H4 (cell line): Measurements from ENCODE around the gene ARHGEF2. TPM values are rescaled to one million over a fixed set of nuclear protein-coding genes. Genes with fewer than 3 reads are reported as not detected.
"Not testable (repeated sequence)": the region's sequence is repeated elsewhere in the genome, so short reads cannot be mapped to it uniquely, and the experiment has no call there.

ENCODE experiments used
- DNase-seq: peaks from one replicate; pipeline ENCODE4 v3.0.0-alpha.2; 2015; ENCODE audit warnings: low spot score
- total RNA-seq: library from RNA; depleted of rRNA; stranded (reverse); fragments of >200 nt; shearing (Covaris generic); gene quantifications from 2 replicates; pipeline ENCODE4 v1.2.3, GENCODE V29; 2014

ARHGEF2 gene
- total RNA-seq, 1 experiment from 2014 or later = 64.2 TPM

- no peak for DNase-seq
Observed at GRCh38 chr1:155990005-155990739, 11.8 kb upstream of the ARHGEF2 start.

GRCh38 chr1:155989242-155990004 lies 11.1 kb upstream of the ARHGEF2 start:
- peak; percentile 60 for DNase-seq

DNA sequence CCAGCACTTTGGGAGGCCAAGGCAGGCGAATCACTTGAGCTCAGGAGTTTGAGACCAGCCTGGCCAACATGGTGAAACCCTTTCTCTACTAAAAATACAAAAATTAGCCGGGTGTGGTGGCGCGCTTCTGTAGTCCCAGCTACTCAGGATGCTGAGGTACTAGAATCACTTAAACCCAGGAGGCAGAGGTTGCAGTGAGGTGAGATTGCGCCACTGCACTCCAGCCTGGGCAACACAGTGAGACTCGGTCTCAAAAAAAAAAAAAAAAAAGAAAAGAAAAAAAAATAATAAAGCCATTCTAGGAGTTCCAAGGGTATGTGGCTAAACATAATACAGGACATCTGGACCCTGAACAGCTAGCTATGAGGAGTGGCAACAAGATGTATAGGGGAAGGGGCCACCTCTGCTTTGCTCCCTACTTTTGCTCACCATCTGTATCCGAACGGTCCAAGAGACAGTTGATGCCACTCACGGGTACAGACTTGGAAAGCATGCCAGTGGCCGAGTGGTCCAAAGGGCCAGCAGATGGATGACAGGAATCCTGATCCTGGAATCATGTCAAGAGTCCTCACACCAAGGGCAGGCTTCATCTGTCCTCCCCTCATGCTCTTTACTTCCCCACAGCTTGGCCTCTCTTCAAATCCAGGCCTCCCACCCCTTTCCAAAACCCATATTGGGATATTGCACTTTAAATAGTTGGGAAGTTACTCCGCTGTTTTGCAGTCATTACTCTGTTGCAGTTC lies 6.7 kb upstream of the ARHGEF2 start:
- not testable (repeated sequence) for DNase-seq

- no peak for DNase-seq
Observed at GRCh38 chr1:155984341-155984740, 6.0 kb upstream of the ARHGEF2 start.

GRCh38 chr1:155983191-155984024 lies 5.1 kb upstream of the ARHGEF2 start:
- peak; percentile 96 for DNase-seq

DNA sequence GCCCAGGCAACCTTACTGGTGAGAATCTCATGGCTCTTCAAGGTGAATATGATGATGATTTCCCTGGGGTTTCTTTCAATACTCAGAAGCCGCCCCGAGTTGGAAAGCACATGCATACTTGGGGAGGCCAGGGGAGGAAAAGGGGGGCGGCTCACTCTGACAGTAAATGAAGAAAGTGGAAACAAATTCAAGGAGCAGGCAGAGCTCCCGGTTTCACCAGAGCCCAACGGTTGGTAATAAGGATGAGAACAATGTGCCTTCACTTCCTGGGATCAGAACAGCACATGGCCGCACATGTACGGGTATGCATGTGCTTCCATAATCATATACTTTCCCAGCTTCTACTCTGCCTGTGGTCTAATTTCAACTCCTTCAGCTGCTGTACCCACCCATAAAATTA lies 3.8 kb upstream of the ARHGEF2 start:
- DNase-seq = no peak

GRCh38 chr1:155981266-155982088 lies 3.1 kb upstream of the ARHGEF2 start:
- peak; percentile 49 for DNase-seq

DNA sequence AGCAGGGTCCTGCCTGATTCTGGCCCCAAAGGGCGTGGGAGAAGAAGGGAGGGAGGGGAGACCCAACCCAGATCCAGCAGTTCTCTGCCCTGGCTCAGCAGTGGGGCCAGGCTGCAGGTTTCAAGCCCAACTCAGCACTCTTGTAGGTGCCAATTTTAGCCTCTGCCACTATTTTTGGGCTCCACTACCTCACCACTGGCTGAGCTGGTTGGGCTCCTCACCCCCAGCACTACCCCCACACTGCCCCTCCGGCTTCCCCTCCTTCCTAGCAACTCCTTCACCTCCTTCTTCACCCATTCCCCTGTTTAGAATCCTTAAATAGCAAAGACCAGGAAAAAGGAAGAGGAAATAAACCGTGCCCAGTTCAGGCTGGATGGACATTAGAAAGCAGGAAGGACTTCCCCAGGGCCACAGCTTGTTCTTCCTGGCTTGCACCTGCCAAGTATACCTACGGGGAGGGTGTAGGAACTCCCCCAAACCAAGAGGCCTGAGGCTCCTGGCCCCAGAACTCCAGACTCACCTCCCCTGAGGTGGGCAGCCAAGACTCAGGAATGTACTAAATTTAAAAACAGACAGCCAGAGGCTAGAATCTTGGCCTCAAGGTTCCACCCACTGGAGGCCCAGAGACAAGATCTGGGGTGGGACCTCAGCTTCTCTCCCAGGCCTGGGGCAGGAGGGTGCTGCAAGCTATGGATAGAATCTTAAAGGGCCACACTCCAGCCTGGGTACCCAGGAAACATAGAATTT lies 1.4 kb upstream of the ARHGEF2 start:
- no peak for DNase-seq

- no peak for DNase-seq
Observed at GRCh38 chr1:155978973-155979429, 654 bp upstream of the ARHGEF2 start.

GRCh38 chr1:155977690-155978324 lies 540 bp downstream of the ARHGEF2 start:
- no peak for DNase-seq

DNA sequence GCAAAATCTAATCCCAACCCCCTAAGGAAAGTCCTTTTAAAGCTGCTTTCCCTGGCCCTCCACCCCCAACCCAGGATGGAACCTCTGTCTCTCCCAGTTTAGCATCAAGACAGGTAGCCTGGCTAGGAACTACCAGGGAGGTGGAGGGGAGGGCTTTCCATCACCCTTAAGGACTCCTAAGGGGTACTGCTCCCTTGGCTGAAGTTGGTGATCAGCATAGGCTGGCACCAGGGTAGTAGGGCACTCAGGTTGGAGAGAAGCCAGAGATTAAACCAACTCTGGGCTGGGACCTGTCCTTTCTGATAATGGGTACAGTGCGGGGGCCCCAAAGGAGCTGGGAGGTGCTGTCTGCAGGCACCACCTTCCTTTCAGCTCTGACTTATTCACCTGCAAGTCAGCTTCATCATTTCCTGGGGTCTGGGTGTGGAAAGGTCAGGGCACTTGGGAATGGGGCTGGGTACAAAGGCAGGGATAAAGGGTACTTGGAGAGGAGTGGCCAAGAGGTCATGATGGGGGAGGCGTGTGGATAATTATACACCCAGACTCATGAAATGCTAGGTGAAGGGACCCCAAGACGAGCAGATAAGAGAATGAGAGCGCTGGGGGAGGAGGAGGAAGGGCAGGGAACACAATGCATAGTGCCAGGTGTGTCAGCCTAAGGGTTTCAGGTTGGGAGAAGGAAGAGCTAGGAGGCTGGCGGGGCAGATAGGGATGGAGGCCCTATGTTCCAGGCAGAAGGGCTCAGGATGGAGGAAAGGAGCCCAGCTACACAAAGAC lies 1.2 kb downstream of the ARHGEF2 start:
- DNase-seq = no peak

DNA sequence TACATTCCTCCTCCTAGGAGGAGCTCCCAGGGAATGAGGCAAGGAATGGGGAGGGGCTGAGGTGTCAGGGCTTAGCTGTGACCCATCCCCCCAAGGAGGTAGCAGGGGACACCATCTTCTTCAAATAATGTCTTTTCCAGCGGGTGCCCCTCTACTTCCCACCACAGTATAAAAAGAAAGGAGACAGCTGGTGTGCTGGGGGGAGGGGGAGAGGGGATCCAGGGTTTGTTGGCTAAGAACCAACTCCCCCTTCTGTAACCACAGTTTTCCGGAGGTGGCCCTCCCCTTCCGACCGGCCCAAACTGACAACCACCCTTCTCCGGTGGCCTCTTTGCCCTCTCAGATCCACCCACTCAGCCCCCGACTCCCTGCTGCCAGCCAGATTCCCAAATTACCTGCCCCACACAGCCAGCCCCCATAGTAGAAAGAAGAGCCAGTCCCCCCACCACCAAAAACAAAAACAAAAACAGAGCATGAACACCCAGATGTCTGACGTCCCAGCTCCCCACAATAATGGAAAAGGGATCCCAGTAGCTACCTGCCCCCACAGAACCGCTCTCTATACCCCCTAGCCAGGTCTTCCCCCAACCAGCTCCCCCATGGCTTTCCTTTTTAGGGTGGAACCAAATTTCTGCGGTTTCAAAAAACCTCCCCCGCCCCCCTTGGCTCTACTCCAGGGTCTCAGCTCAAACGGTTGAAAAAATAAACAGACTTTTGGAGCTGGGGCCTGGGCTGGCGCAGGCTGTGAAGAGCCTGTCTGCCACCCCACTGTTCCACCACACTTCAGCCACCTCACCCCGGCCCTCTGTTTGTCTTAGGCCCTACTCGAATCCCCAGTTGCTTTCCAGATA lies 2.1 kb downstream of the ARHGEF2 start:
- DNase-seq = peak; percentile 66

DNA sequence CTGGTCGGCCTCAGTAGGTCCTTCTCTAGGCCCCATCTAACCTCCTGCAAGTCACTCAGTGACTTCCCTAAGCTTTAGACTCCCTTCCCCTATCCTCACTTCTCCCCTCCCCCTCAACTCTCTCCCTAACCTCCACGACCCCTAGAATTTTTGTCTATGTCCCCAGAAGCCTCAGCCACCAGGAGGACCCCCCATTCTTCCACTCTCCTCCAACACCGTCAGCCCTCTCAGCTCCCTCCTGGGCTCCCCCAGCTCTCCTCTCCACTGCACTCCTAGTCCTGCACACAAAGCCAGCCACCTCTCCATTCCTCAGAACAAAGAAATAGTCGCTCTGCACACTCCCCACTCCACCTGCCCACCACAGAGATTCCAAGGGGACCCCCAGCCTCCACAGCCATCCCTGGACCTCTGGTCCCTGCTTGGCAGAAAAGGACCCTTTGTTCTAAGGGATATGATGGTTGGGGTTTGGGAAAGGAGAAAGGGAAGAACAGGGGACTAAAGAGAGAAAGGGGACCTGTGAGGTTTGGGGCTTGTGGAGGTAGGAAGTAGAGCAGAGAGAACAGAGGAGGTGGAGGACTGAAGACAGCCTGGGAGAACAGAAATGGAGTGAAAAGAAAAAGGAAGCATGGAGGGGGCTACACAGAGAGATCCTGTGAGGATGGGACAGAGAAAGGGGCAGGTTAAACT lies 2.8 kb downstream of the ARHGEF2 start:
- no peak for DNase-seq

DNA sequence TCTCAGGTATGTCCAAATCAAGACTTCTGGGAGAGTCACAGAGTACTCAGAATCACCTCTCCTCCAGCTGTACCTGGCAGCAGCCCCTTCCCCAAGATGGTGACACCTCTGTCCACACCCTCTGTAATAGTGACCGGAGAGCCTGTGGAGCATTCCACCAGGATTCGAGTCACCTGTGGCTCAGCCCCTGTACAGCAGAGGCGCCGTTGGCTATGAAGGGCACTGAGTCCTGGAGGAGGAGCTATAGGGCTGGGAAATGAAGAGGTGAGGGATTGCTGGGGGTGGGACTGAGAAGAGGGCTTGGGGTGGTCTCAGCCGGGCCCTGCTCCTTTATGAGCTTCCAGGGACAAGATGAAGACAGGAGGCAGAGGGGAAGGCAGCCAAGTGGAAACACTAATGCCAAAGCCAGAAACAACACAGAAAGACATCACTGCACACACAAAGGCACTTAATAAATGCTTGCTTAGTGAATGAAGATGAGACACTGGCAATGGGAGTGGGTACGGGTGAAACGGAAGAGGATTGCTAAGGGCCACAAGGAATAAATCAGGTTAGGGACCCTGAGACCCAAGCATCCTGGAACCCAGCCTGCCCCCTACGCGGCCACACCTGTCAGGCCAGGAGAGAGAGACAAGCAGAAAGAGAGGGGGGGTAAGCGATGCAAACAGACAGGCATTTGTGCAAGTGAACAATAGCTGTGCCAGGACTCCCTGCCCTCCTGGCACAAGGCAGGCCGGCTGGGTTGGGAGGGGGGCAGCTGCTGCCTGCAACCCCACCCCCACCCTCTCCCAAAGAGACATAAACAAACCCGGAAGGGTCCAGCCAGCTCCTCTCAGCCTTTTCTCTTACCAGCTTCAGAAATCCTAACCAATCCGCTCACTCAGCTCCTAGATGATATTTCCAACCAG lies 3.9 kb downstream of the ARHGEF2 start:
- no peak for DNase-seq

DNA sequence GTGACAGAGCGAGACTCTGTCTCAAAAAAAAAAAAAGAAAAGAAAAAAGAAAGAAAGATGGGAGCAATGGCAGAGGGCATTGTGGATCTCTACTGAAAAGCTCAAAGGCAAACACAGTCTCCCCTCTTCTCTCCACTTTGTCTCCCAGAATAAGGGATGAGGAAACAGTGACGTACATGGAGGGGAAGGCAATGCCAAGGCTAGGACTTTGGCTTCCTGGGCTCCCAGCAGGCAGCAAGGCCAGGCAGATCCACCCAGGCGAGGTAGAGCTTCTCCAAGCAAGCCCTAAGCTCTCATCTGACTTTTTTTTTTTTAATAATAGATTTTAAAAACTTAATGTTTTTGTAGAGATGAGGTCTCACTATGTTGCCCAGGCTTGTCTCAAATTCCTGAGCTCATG lies 4.6 kb downstream of the ARHGEF2 start:
- DNase-seq = no peak
